Mesendoderm (in vitro differentiated cells): ENCODE results near the gene HNRNPK.
A peak's percentile ranks its signal among the peaks of the same experiment; 100 is the strongest.

Source experiments
- DNase-seq: peaks from one replicate; pipeline ENCODE4 v3.0.0; 2013
- H2AK5ac ChIP-seq: 2 replicates; pipeline ENCODE4 v1.6.1; 2013; ENCODE audit warnings: low read length, inconsistent platforms
- H2BK120ac ChIP-seq: 2 replicates; pipeline ENCODE4 v1.6.1; 2013; ENCODE audit warnings: low read depth, mild to moderate bottlenecking, low read length, moderate library complexity, mixed read lengths
- H2BK15ac ChIP-seq: replicated peaks from 2 replicates; pipeline ENCODE4 v1.6.1; 2013; ENCODE audit warnings: low read depth, mild to moderate bottlenecking, moderate library complexity
- H2BK5ac ChIP-seq: 2 replicates; pipeline ENCODE4 v1.6.1; 2013; ENCODE audit warnings: low read length, inconsistent platforms
- H3K18ac ChIP-seq: 2 replicates; pipeline ENCODE4 v1.6.1; 2013; ENCODE audit warnings: mild to moderate bottlenecking, low read length, mixed read lengths
- H3K23ac ChIP-seq: one replicate; pipeline ENCODE4 v1.6.1; 2013; ENCODE audit warnings: low read length
- H3K27ac ChIP-seq: 2 replicates; pipeline ENCODE4 v1.5.1; 2013; ENCODE audit warnings: low read depth, mild to moderate bottlenecking, inconsistent platforms, low read length, moderate library complexity
- H3K27me3 ChIP-seq: 2 replicates; pipeline ENCODE4 v1.6.1; 2013; ENCODE audit warnings: low read length, control low read depth, mild to moderate bottlenecking, inconsistent platforms; ENCODE audit not compliant: insufficient read depth, poor library complexity
- H3K36me3 ChIP-seq: 2 replicates; pipeline ENCODE4 v1.6.1; 2013; ENCODE audit warnings: low read length, inconsistent platforms; ENCODE audit not compliant: control insufficient read depth, insufficient read depth
- H3K4ac ChIP-seq: one replicate; pipeline ENCODE4 v1.6.1; 2013; ENCODE audit warnings: low read depth, mild to moderate bottlenecking, low read length, moderate library complexity
- H3K4me1 ChIP-seq: 2 replicates; pipeline ENCODE4 v1.6.1; 2013; ENCODE audit warnings: low read depth, low read length, inconsistent platforms; ENCODE audit not compliant: control insufficient read depth
- H3K4me2 ChIP-seq: 2 replicates; pipeline ENCODE4 v1.6.1; 2013; ENCODE audit warnings: low read length
- H3K4me3 ChIP-seq: 2 replicates; pipeline ENCODE4 v1.5.1; 2013; ENCODE audit warnings: mild to moderate bottlenecking, low read length
- H3K56ac ChIP-seq: one replicate; pipeline ENCODE4 v1.6.1; 2013; ENCODE audit warnings: low read length
- H3K79me1 ChIP-seq: 2 replicates; pipeline ENCODE4 v1.6.1; 2013; ENCODE audit warnings: low read length, inconsistent platforms
- H3K79me2 ChIP-seq: 2 replicates; pipeline ENCODE4 v1.6.1; 2013; ENCODE audit warnings: mild to moderate bottlenecking, low read length; ENCODE audit not compliant: control insufficient read depth, insufficient read depth
- H3K9ac ChIP-seq: 2 replicates; pipeline ENCODE4 v1.6.1; 2013; ENCODE audit warnings: low read length, inconsistent platforms
- H4K5ac ChIP-seq: one replicate; pipeline ENCODE4 v1.6.1; 2013; ENCODE audit warnings: low read length
- H4K8ac ChIP-seq: one replicate; pipeline ENCODE4 v1.6.1; 2013; ENCODE audit warnings: low read depth, mild to moderate bottlenecking, control low read depth, low read length, moderate library complexity
- WGBS: extraction: QIAGEN DNeasy Blood & Tissue Kit; methylation state at CpG from one replicate; pipeline ENCODE4 v1.1.7; 2013; ENCODE audit warnings: low lambda C conversion rate, missing lambda C conversion rate; ENCODE audit not compliant: insufficient coverage; ENCODE audit errors: extremely low coverage; 5-methylcytosine and 5-hydroxymethylcytosine counted together

Gene HNRNPK

DNA sequence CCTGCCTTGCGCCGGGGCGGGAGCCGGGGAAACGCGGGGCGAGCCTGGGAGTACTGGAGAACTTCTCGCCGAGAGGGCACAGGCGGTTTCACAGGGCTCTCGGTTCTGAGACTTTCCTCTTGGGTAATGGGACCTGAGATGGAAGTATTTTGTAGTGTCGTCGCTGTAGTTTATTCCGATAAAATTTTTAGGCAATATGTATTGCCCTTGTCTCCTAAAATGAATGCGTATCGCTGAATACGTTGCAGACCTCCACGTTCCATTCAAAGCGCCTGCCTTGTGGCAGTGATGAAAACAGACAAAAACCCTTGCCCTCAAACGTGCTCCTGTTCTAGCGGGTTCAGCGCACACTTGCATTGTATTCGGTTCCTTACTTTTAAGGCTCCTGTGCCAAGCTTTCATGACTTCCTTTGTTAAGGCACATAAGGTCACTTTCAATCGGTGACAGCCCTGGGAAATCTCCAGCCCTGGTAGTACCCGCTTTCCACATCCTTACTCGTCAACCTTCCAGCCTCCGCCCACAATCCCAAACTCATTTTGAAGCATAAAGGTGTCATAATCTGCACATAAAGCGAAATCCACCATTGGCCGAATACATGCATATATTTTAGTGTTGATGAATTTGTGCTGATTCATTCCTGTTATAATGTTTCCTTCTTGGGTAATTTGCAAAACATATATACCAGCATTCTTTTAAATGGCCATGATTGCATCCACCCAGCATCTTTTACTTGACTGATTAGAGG lies 1.3 kb upstream of the HNRNPK start:
- peak overlapping the region; percentile 33 for H4K5ac ChIP-seq
- H3K27me3 ChIP-seq: no peaks in the 10 kb centered on the region
- peak overlapping the region; percentile 94 for H2BK5ac ChIP-seq
- H3K9ac ChIP-seq: peak overlapping the region; percentile 99
- no peak overlapping the region for H2AK5ac ChIP-seq
- H3K36me3 ChIP-seq: no peaks in the 10 kb centered on the region
- H3K79me1 ChIP-seq: no peaks in the 10 kb centered on the region
- H3K27ac ChIP-seq: peak overlapping the region; percentile 89
- DNase-seq: peak; percentile 57
- peak overlapping the region; percentile 90 for H3K4ac ChIP-seq
- H3K4me3 ChIP-seq: peak overlapping the region; percentile 71
- peak overlapping the region; percentile 99 for H3K56ac ChIP-seq
- H2BK15ac ChIP-seq: no peak overlapping the region
- H3K4me1 ChIP-seq: no peaks in the 10 kb centered on the region
- no peak overlapping the region for H3K23ac ChIP-seq
- peak overlapping the region; percentile 85 for H3K4me2 ChIP-seq
- no CpG with 5 or more reads among the region's 29 CpGs for WGBS
- H2BK120ac ChIP-seq: peak overlapping the region; percentile 19
- H4K8ac ChIP-seq: no peak overlapping the region
- H3K18ac ChIP-seq: peak overlapping the region; percentile 92
- H3K79me2 ChIP-seq: peaks cover 64% of the 10 kb centered on the region

DNA sequence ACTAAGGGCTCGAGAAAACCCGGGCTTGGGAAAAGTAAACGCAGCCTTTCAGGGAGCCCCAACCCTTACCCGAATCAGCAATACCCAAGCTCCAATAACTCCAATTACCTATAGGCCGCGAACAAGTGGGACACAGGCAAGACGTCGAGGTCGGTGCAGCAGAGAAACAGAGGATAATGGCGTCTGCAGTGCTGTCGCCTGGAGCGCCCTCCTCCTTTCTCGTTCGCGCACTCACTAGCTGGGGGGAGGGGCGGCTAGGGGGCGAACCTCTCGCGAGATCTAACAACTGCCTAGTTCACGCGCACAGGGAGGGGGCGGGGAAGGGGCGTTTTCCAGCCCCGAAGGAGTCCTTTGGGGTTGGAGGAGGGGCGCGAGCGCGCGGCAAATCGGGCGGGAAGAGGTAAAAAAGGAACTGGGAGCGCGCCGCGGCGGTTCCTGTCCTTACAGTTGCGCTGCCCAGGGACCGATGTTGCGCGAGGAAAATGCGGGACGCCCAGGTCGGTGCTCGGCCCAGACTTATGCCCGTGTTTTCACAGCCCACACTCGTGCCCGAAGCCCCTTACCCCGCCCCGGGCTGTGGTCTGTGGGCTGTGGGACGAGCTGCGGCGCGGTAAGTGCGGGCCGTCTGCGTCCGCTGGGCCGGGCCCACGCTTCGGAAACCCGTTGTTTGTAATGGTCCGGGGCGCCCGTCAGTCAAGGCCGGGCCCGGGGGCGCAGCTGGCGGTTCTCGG lies 545 bp upstream of the HNRNPK start, which contains the start of gene RMI1:
Gene RMI1 (plus strand): TSS at position 411 of the 731 bp plus-strand sequence. CDS start 20,182 bp downstream, outside the sequence.
- Histone ChIP-seq H2AK5ac (peak within 1 kb of the TSS; percentile 68), H3K23ac (peak within 1 kb of the TSS; percentile 57), H4K8ac (peak within 1 kb of the TSS; percentile 56), H2BK5ac (peak within 1 kb of the TSS; percentile 94), H3K36me3 (no peaks in the 10 kb centered on the region), H3K79me2 (peaks cover 71% of the 10 kb centered on the region), H3K79me1 (no peaks in the 10 kb centered on the region), H3K4me1 (no peaks in the 10 kb centered on the region), H2BK15ac (no peak within 1 kb of the TSS), H3K18ac (peak within 1 kb of the TSS; percentile 94), H3K27me3 (no peaks in the 10 kb centered on the region), H3K27ac (peak within 1 kb of the TSS; percentile 89), H2BK120ac (peak within 1 kb of the TSS; percentile 46), H3K4me3 (peak within 1 kb of the TSS; percentile 98), H3K4me2 (peak within 1 kb of the TSS; percentile 85), H3K56ac (peak within 1 kb of the TSS; percentile 99), H3K9ac (peak within 1 kb of the TSS; percentile 99), H3K4ac (peak within 1 kb of the TSS; percentile 99), H4K5ac (peak within 1 kb of the TSS; percentile 33)
- DNase-seq: peak; percentile 99
- WGBS: no CpG with 5 or more reads among the region's 69 CpGs

GRCh38 chr9:83978992-83979811 lies 813 bp downstream of the HNRNPK start:
- Histone ChIP-seq H3K4me2 (peak overlapping the region; percentile 58), H2AK5ac (peak overlapping the region; percentile 81), H3K4me1 (no peaks in the 10 kb centered on the region), H3K18ac (peak overlapping the region; percentile 94), H3K79me1 (peaks cover 4% of the 10 kb centered on the region), H2BK15ac (no peak overlapping the region), H3K56ac (peak overlapping the region; percentile 90), H4K8ac (no peak overlapping the region), H3K9ac (peak overlapping the region; percentile 85), H3K27ac (peak overlapping the region; percentile 68), H3K23ac (peak overlapping the region; percentile 81), H2BK5ac (peak overlapping the region; percentile 69), H3K27me3 (no peaks in the 10 kb centered on the region), H3K79me2 (peaks cover 72% of the 10 kb centered on the region), H4K5ac (no peak overlapping the region), H3K4me3 (peak overlapping the region; percentile 98), H3K36me3 (peaks cover 7% of the 10 kb centered on the region), H2BK120ac (peak overlapping the region; percentile 46), H3K4ac (peak overlapping the region; percentile 99)
- peak; percentile 89 for DNase-seq
- no CpG with 5 or more reads among the region's 55 CpGs for whole genome bisulfite sequencing

DNA sequence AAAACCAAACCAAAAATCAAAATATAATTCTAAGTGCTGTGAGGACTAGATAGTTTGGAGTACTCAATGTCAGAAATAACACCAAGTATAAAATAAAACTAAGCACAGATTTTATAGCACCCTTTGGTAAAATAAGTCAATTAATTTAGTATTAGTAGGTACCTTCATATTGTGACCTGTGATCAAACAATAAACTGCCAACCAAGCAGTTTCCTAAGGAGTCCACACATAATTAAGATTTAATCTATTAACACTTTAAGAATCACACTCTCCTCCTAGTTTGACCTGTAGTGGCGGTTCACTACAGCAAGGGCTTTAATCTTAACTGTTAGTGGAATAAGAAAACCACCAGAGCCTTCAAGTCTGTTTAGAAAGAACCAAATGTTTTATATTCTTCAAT lies 2.8 kb downstream of the HNRNPK start:
- peaks cover 12% of the 10 kb centered on the region for H3K79me1 ChIP-seq
- no peak overlapping the region for H2BK120ac ChIP-seq
- peaks cover 14% of the 10 kb centered on the region for H3K36me3 ChIP-seq
- no peak overlapping the region for H3K18ac ChIP-seq
- H3K4ac ChIP-seq: no peak overlapping the region
- H2BK5ac ChIP-seq: no peak overlapping the region
- peaks cover 72% of the 10 kb centered on the region for H3K79me2 ChIP-seq
- no peaks in the 10 kb centered on the region for H3K27me3 ChIP-seq
- no CpG with 5 or more reads among the region's 1 CpG for WGBS
- H4K5ac ChIP-seq: no peak overlapping the region
- no peak overlapping the region for H3K27ac ChIP-seq
- no peaks in the 10 kb centered on the region for H3K4me1 ChIP-seq
- no peak overlapping the region for H2BK15ac ChIP-seq
- H3K23ac ChIP-seq: no peak overlapping the region
- H3K56ac ChIP-seq: no peak overlapping the region
- DNase-seq: no peak
- no peak overlapping the region for H3K4me3 ChIP-seq
- no peak overlapping the region for H3K4me2 ChIP-seq
- peak overlapping the region; percentile 56 for H3K9ac ChIP-seq
- no peak overlapping the region for H4K8ac ChIP-seq
- no peak overlapping the region for H2AK5ac ChIP-seq

GRCh38 chr9:83976372-83976771 lies 3.6 kb downstream of the HNRNPK start:
- H3K4me3 ChIP-seq: no peak overlapping the region
- H3K27ac ChIP-seq: no peak overlapping the region
- H3K27me3 ChIP-seq: no peaks in the 10 kb centered on the region

More at GRCh38 chr9:83976372-83976771, 3.6 kb downstream of the HNRNPK start:
- Histone ChIP-seq H3K36me3 (peaks cover 17% of the 10 kb centered on the region), H3K79me2 (peaks cover 66% of the 10 kb centered on the region), H3K4me2 (no peak overlapping the region), H3K4ac (no peak overlapping the region), H3K56ac (no peak overlapping the region), H4K5ac (no peak overlapping the region), H3K18ac (no peak overlapping the region), H2AK5ac (no peak overlapping the region), H3K9ac (no peak overlapping the region), H3K79me1 (peaks cover 12% of the 10 kb centered on the region), H3K23ac (no peak overlapping the region), H2BK15ac (no peak overlapping the region), H2BK5ac (no peak overlapping the region), H4K8ac (no peak overlapping the region), H3K4me1 (no peaks in the 10 kb centered on the region), H2BK120ac (no peak overlapping the region)
- WGBS: no CpG with 5 or more reads among the region's 2 CpGs
- DNase-seq: no peak
